ENCODE data around the gene CCDC85C.

CCDC85C gene

DNA sequence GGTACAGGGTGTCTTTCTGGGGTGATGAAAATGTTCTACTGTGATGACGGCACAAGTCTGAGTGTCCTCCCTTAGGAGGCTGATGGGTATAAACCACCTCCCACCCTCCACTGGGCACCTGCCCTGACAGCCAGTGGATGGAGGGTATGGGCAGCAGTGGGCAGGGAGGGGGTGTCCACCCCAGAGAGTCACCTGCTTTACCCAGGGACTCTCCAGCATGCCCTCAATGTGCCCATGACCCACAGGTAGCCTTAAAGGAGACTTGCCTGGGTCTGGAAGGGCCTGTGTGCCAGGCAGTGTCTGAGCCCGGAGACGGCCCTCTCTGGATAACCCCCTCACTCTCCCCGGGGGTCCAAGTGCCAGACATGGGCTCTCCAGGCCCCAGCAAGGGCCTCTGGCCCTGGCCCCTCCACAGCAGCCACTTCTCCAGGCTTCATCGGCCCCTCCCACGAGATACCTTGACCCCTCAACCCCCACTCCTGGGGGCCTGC lies 84.0 kb downstream of the CCDC85C start:
- no peak for FAIRE-seq

DNA sequence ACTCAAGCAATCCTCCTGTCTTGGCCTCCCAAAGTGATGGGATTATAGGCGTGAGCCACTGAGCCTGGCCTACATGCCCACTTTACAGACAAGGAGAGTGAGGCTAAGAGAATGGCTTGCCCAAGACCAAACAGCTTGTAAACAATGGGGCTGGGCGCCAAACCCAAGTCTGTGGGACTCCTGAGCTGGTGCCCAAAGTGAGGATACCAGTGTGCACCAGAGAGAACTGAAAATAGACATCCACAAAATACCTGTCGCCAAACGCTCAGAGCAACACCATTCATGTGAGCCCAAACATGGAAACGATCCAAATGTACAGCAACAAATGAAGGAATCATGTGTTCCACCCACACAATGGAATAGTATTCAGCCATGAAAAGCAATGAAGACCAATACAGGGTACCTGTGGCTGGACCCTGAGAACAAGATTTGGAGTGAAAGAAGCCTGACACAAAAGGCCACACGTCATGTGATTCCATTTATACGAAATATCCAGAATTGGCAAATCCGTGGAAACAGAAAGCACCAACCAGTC lies 84.6 kb downstream of the CCDC85C start:
- no peak for FAIRE-seq

- FAIRE-seq, result no peak
Observed at GRCh38 chr14:99518441-99519346, 85.3 kb downstream of the CCDC85C start.

DNA sequence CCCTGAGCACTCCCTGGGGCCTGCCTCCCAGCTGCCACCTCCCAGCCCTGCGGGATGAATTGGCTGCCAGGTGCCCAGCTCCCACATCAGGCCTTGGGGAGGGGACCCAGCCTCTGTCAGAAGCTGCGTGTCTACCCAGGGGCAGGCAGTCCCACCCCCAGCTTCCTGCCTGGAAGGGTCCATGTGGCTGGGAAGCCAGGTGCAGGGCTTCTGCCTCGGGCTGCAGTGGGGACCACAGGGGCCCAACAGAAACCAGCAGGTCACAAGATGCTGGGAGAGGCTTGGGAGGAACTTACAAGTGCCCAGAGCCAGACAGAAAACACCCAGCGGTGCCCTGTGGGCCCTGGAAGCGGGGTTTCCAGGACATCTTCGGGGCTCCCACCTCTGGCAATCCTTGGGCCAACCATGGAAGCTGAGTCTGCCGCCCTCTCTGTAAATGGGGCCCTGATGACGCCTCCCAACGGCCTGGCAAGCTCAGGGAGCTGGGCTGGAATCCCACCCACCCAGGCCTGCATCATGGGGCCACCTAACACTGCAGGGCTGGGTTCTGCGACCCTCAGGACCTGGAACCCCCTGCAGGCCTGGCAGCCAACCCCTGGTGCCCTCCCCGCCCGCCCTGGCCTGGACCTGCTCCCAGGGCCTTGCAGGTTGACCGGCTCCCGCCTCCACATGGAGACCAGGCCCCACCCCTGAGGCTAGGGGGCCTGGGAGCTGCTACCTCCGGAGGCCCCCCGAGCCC lies 86.2 kb downstream of the CCDC85C start:
- no peak for FAIRE-seq

DNA sequence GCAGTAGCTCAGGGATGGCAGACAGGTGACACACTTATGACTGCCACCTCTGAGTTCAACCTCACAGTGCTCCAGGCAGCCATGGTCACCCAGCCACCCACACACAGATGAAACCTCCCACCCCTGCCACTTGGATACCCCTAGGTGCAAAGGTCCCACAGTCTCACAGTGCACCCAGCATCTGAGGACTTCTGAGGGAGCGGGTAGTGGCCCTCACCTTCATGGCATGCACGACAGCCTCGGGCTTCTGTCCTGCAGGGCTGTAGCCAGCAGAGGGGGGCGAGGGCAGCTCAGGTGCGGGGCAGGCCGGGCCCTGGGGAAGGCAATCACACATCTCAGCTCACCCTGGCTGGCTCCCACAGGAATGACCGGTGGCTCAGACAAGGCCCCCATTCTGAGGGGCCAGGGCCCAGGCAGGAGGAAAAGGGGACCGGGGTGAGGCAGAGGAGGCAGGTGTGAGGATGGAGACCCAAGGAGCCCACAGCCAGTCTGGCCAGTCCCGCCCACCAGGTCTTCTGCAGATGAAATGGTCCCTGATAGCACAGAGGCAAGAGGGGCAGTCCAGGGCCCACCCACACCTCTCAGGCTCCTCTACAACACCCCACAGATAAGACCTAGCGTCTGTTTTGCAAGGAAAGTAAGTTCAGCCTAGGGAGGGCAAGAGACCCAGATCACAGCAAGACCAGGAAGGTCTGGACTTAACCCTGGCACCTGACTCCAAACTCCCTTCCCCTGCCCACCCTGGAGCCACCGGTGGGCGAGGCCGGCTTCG lies 87.0 kb downstream of the CCDC85C start:
- FAIRE-seq, result no peak

DNA sequence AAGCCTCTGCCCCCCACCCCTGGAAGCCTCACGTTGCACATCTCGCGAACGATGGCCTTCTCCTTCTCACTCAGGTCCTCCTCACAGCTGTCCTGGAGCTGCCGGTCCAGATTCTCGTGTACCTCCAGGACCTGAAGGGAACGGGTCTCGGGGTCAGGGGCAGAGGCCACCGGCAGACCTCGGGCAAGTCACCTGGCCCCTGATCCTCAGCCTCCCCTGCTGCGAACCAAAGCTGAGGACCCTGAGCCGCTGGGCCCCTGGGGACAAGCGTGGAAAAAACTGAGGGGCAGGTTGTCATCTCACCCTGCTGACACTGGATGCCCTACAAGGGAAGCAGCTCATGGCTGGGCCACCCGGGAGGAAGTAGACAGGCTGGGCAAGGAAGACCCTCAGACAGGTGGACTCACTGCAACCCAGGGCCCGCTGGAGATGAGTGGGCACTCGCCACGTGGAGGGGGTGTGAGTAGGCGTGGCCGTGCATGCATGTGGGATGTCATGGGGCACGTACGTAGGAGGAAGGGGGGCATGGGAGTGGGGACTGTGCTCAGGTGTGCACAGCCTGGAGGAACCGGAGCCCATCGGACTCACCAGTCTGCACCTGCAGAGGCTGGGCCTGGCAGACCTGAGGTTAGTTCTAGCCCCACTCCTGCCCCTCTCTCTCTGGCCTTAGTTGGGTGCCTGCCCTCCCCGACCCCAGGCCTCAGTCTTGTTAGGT lies 87.7 kb downstream of the CCDC85C start:
- FAIRE-seq, result no peak

DNA sequence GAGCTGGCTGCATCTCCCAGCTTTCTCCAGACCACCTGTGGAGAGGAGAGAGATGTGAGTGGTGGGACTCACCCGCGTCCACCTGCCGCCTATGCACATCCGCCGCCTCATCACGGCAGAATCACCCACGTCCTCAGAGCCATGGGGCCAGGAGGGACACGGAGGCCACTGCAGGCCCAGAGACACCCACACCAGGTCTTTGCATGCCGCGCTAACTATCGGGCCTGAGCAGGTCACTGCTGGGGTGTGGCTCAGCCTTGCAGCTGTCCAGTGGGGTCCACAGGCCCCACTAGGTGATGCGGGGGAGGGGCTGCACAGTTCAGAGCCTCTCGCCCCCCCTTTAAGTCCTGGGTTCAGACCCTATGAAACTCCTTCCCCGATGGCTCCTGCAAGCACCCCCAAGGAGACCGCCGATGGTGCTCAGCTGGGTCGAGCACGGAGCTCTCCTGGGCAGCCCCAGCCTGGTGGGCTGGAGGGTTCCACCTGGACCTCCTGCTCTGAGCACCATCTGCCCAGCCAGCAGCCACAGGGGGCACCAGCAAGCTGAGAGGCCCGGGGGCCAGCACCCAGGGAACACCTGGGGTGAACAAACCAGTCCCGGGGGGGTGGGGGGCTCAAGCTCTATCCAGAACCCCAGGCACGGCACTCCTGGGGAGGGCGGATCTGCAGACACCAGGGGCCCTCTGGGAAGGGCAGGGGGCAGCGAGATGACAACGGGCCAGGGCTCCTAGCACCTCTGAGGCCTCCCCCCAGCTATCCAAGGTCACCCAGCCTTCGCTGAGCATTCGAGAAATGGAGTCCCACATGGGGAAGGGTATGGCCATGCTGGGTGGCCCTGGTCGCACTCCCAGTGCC lies 88.5 kb downstream of the CCDC85C start:
- no peak for FAIRE-seq

DNA sequence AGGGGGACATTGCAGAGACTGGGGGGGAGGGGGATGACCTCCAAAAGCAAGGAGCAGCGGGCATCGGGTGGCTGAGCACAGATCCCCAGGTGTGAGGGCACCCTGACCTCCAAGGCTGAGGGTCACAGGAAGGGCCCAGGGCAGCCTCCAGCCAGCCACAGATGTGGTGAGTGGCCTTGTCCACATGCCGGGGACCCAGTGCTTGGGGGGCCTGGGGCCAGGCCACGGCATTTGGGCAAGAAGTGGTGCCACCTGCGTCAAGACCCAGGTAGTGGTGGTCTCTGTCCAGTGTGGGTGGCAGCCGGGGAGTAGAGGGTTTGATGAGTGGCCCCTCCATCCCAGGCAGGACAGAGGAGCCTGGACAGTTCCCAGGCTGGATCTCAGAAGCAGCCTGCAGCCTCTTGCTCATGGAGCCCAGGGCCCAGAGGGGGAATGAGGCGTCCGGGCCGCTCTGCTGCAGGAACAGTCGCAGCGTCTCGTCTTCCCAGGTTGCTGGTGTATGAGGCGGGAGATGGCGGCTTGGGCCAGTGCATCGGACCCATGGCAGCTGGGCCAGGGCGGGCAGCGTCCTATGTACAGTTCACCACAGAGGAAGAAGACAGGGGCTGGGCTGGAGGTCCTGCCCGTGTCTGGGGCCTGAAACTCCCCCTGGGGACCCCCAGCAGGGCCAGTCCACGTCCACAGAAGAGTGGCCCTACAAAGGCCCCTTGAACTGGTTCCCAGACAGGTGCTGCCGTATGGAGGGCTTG lies 89.3 kb downstream of the CCDC85C start:
- FAIRE-seq, result no peak

DNA sequence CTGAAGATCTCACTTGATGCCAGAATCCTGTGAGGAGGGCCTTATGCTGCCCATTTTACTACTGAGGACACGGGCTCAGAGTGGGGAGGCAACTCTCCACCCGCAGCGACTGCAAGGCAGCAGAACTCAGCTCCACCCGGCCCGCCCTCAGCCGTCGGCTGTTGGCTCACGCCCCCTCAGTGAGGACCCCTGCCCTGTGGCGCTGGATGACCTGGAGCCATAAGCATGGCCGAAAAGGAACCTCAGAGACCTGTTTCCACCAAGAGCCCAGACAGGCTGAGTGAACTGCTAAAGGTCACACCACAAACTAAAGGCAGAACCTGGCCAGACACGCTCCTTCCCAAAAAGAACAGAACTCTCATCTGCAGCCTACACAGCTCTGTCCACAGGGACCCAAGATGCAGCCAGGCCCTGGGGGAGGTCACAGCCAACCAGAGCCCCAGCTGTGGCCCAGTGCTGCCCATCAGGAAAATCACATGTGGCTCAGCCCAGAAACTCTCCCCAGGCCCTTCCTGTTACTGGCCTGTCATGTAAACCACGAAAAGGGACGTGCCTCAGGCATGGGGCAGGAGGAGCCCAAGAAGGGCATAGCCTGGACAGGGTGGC lies 90.0 kb downstream of the CCDC85C start:
- FAIRE-seq, result no peak

GRCh38 chr14:99513183-99513694 lies 90.8 kb downstream of the CCDC85C start:
- no peak for FAIRE-seq

GRCh38 chr14:99512571-99513182 lies 91.3 kb downstream of the CCDC85C start:
- no peak for FAIRE-seq

- no peak for FAIRE-seq
Observed at GRCh38 chr14:99512110-99512449, 91.9 kb downstream of the CCDC85C start.

- FAIRE-seq, result no peak
Observed at GRCh38 chr14:99511421-99512109, 92.4 kb downstream of the CCDC85C start.

- FAIRE-seq, result no peak
Observed at GRCh38 chr14:99510556-99511139, 93.4 kb downstream of the CCDC85C start.

- FAIRE-seq, result no peak
Observed at GRCh38 chr14:99509871-99510555, 94.0 kb downstream of the CCDC85C start.

- no peak for FAIRE-seq
Observed at GRCh38 chr14:99508896-99509629, 94.9 kb downstream of the CCDC85C start.

Measured in endometrium (tissue), 2 donors.